GM23338 (cell line): Measurements from ENCODE around the gene OSBPL3. TPM values are rescaled to one million over a fixed set of nuclear protein-coding genes. Genes with fewer than 3 reads are reported as not detected.

Source experiments
- ATAC-seq: fragments of 200-7000 bp; cut with Tn5 transposase; 3 replicates; pipeline ENCODE4 v1.9.1; 2020
- DNase-seq: peaks from one replicate; pipeline ENCODE4 v3.0.0-alpha.2; 2015; ENCODE audit warnings: low spot score
- H2AFZ ChIP-seq: fragments of 200-600 bp; sonication (generic); 2 replicates; pipeline ENCODE4 v1.8.0; 2016; ENCODE audit warnings: antibody characterized with exemption, mild to moderate bottlenecking, moderate library complexity
- H3F3A ChIP-seq: fragments of 200-600 bp; sonication (generic); replicated peaks from 2 replicates; pipeline ENCODE4 v1.8.0; 2017; ENCODE audit warnings: antibody characterized with exemption, mixed run types, low read depth
- H3K27ac ChIP-seq: fragments of 200-600 bp; sonication (generic); 2 replicates; pipeline ENCODE4 v1.6.1; 2016; ENCODE audit warnings: low read depth
- H3K27me3 ChIP-seq: fragments of 200-600 bp; sonication (generic); 2 replicates; pipeline ENCODE4 v1.8.0; 2016; ENCODE audit warnings: mild to moderate bottlenecking, mixed run types, moderate library complexity; ENCODE audit not compliant: insufficient read depth
- H3K36me3 ChIP-seq: fragments of 200-600 bp; sonication (generic); 2 replicates; pipeline ENCODE4 v1.8.0; 2016; ENCODE audit warnings: mild to moderate bottlenecking; ENCODE audit not compliant: insufficient read depth
- H3K4me1 ChIP-seq: fragments of 200-600 bp; sonication (generic); 2 replicates; pipeline ENCODE4 v1.8.0; 2016; ENCODE audit warnings: mild to moderate bottlenecking, moderate library complexity; ENCODE audit not compliant: insufficient read depth
- H3K4me2 ChIP-seq: fragments of 200-600 bp; sonication (generic); 2 replicates; pipeline ENCODE4 v1.7.1; 2017; ENCODE audit warnings: mixed run types
- H3K4me3 ChIP-seq: fragments of 200-600 bp; sonication (generic); 2 replicates; pipeline ENCODE4 v1.6.1; 2016; ENCODE audit warnings: mixed run types
- H3K79me2 ChIP-seq: fragments of 200-600 bp; sonication (generic); replicated peaks from 2 replicates; pipeline ENCODE4 v1.8.0; 2017; ENCODE audit warnings: mild to moderate bottlenecking; ENCODE audit not compliant: insufficient read depth
- H3K9me2 ChIP-seq: fragments of 200-600 bp; sonication (generic); 2 replicates; pipeline ENCODE4 v1.8.0; 2017; ENCODE audit not compliant: insufficient read depth
- H4K20me1 ChIP-seq: fragments of 200-600 bp; sonication (generic); replicated peaks from 2 replicates; pipeline ENCODE4 v1.8.0; 2017; ENCODE audit warnings: mild to moderate bottlenecking; ENCODE audit not compliant: insufficient read depth
- H3K27ac Mint-ChIP-seq: 2 replicates; pipeline ENCODE4 v1.8.0; 2020; ENCODE audit warnings: inconsistent platforms, mild to moderate bottlenecking, moderate library complexity, mixed read lengths
- H3K27me3 Mint-ChIP-seq: 3 replicates; pipeline ENCODE4 v1.8.0; 2022; ENCODE audit warnings: low read depth, mild to moderate bottlenecking, moderate library complexity, mixed read lengths, inconsistent platforms; ENCODE audit not compliant: insufficient read depth, poor library complexity
- H3K36me3 Mint-ChIP-seq: 3 replicates; pipeline ENCODE4 v1.8.0; 2021; ENCODE audit warnings: low read depth, mild to moderate bottlenecking, inconsistent platforms, moderate library complexity, mixed read lengths
- H3K4me1 Mint-ChIP-seq: 3 replicates; pipeline ENCODE4 v1.8.0; 2020; ENCODE audit warnings: mild to moderate bottlenecking, inconsistent platforms, mixed read lengths
- H3K4me3 Mint-ChIP-seq: 3 replicates; pipeline ENCODE4 v1.8.0; 2021; ENCODE audit warnings: moderate library complexity, mild to moderate bottlenecking, inconsistent platforms, mixed read lengths
- H3K9me3 Mint-ChIP-seq: 3 replicates; pipeline ENCODE4 v1.8.0; 2020; ENCODE audit warnings: moderate library complexity, mild to moderate bottlenecking, inconsistent platforms, mixed read lengths
- CREB1 ChIP-seq: fragments of 250-450 bp; sonication (Bioruptor Pico); IDR thresholded peaks from 2 replicates; pipeline ENCODE4 v1.5.0; 2020; ENCODE audit warnings: low read depth, mild to moderate bottlenecking, moderate library complexity
- EZH2 ChIP-seq: fragments of 200-600 bp; sonication (generic); IDR thresholded peaks from one replicate; pipeline ENCODE4 v1.8.0; 2017; ENCODE audit warnings: antibody characterized with exemption, mild to moderate bottlenecking, low read depth; ENCODE audit not compliant: unreplicated experiment
- EZH2phosphoT487 ChIP-seq: fragments of 200-600 bp; sonication (generic); IDR thresholded peaks from one replicate; pipeline ENCODE4 v1.8.1; 2018; ENCODE audit warnings: antibody characterized with exemption; ENCODE audit not compliant: unreplicated experiment
- JUNB ChIP-seq: IDR thresholded peaks from one replicate; pipeline ENCODE4 v1.6.1; 2016; ENCODE audit warnings: antibody characterized with exemption; ENCODE audit not compliant: unreplicated experiment
- NANOG ChIP-seq: IDR thresholded peaks from 2 replicates; pipeline ENCODE4 v1.6.1; 2016; ENCODE audit warnings: antibody characterized with exemption, borderline replicate concordance
- POLR2AphosphoS5 ChIP-seq: IDR thresholded peaks from 2 replicates; pipeline ENCODE4 v1.6.1; 2016; ENCODE audit warnings: antibody characterized with exemption, low read depth
- STAT1 ChIP-seq: IDR thresholded peaks from one replicate; pipeline ENCODE4 v1.6.1; 2016; ENCODE audit warnings: antibody characterized with exemption; ENCODE audit not compliant: unreplicated experiment
- ZNF114 ChIP-seq: fragments of 250-450 bp; sonication (Bioruptor Pico); IDR thresholded peaks from 2 replicates; pipeline ENCODE4 v1.5.0; 2020; ENCODE audit warnings: mild to moderate bottlenecking, moderate library complexity
- ZNF331 ChIP-seq: fragments of 250-450 bp; sonication (Bioruptor Pico); IDR thresholded peaks from 2 replicates; pipeline ENCODE4 v1.5.0; 2020; ENCODE audit warnings: low read depth, mild to moderate bottlenecking, moderate library complexity
- polyA plus RNA-seq: library from polyadenylated mRNA; unstranded; fragments of >200 nt; fragmentation: Nextera tagmentation; extraction: Ambion mirVana; gene quantifications from 2 replicates; pipeline ENCODE4 v1.2.1, GENCODE V29; 2016
- total RNA-seq: library from RNA; depleted of rRNA; stranded (reverse); fragments of >200 nt; shearing (Covaris generic); gene quantifications from 2 replicates; pipeline ENCODE4 v1.2.3, GENCODE V29; 2014
- TF ChIP-seq, protein P1 (sequence below): fragments of 250-450 bp; sonication (Bioruptor Pico); IDR thresholded peaks from 2 replicates; pipeline ENCODE4 v1.5.0; 2020; ENCODE audit warnings: mild to moderate bottlenecking, moderate library complexity

OSBPL3 gene
- total and polyA plus RNA-seq, 2 experiments from 2014 or later, result 7.2 to 15.7 TPM

DNA sequence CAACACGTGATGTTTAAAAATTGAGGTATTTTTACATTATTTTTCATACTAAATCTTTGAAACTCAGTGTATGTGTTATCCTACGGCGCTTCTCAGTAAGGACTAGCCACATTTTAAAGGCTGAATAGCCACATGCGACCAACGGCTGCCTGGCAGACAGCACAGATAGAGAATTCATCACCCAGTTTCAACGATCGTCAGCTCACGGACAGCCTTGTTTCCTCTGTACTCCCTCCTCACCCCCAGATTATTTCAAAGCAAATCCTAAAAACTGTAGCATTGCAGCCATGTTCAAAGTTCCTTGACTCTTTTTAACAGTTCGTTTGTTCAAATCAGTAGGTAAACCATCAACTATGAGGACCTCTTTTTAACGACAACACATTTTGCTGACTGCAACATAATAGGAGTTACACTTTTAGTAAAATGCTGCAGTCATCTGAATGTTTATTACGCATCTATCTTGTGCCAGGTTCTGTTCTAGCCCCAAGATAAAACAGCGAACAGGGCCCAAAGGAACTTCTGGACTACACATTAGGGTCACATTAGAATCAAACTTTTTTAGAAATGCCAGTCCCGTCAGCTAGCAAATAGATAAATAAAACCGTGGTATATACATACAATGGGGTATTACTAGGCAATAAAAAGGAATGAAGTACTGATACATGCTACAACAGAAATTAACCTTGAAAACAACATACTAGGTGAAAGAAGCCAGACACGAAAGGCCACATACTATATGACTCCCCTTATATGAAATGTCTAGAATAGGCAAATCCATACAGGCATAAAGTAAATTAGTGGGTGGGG is 5.7 kb downstream of the OSBPL3 start (continued):
- TF ChIP-seq ZNF331 (CRISPR knock-in tag), result no peak
- TF ChIP-seq CREB1 (CRISPR knock-in tag), result no peak
- TF ChIP-seq POLR2AphosphoS5, result no peak
- TF ChIP-seq, protein P1, sequence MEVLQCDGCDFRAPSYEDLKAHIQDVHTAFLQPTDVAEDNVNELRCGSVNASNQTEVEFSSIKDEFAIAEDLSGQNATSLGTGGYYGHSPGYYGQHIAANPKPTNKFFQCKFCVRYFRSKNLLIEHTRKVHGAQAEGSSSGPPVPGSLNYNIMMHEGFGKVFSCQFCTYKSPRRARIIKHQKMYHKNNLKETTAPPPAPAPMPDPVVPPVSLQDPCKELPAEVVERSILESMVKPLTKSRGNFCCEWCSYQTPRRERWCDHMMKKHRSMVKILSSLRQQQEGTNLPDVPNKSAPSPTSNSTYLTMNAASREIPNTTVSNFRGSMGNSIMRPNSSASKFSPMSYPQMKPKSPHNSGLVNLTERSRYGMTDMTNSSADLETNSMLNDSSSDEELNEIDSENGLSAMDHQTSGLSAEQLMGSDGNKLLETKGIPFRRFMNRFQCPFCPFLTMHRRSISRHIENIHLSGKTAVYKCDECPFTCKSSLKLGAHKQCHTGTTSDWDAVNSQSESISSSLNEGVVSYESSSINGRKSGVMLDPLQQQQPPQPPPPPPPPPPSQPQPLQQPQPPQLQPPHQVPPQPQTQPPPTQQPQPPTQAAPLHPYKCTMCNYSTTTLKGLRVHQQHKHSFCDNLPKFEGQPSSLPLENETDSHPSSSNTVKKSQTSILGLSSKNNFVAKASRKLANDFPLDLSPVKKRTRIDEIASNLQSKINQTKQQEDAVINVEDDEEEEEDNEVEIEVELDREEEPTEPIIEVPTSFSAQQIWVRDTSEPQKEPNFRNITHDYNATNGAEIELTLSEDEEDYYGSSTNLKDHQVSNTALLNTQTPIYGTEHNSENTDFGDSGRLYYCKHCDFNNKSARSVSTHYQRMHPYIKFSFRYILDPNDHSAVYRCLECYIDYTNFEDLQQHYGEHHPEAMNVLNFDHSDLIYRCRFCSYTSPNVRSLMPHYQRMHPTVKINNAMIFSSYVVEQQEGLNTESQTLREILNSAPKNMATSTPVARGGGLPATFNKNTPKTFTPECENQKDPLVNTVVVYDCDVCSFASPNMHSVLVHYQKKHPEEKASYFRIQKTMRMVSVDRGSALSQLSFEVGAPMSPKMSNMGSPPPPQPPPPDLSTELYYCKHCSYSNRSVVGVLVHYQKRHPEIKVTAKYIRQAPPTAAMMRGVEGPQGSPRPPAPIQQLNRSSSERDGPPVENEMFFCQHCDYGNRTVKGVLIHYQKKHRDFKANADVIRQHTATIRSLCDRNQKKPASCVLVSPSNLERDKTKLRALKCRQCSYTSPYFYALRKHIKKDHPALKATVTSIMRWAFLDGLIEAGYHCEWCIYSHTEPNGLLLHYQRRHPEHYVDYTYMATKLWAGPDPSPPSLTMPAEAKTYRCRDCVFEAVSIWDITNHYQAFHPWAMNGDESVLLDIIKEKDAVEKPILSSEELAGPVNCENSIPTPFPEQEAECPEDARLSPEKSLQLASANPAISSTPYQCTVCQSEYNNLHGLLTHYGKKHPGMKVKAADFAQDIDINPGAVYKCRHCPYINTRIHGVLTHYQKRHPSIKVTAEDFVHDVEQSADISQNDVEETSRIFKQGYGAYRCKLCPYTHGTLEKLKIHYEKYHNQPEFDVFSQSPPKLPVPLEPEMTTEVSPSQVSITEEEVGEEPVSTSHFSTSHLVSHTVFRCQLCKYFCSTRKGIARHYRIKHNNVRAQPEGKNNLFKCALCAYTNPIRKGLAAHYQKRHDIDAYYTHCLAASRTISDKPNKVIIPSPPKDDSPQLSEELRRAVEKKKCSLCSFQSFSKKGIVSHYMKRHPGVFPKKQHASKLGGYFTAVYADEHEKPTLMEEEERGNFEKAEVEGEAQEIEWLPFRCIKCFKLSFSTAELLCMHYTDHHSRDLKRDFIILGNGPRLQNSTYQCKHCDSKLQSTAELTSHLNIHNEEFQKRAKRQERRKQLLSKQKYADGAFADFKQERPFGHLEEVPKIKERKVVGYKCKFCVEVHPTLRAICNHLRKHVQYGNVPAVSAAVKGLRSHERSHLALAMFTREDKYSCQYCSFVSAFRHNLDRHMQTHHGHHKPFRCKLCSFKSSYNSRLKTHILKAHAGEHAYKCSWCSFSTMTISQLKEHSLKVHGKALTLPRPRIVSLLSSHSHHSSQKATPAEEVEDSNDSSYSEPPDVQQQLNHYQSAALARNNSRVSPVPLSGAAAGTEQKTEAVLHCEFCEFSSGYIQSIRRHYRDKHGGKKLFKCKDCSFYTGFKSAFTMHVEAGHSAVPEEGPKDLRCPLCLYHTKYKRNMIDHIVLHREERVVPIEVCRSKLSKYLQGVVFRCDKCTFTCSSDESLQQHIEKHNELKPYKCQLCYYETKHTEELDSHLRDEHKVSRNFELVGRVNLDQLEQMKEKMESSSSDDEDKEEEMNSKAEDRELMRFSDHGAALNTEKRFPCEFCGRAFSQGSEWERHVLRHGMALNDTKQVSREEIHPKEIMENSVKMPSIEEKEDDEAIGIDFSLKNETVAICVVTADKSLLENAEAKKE (CRISPR knock-in tag), result no peak
- no peak for TF ChIP-seq STAT1
- TF ChIP-seq EZH2phosphoT487, result no peak

DNA sequence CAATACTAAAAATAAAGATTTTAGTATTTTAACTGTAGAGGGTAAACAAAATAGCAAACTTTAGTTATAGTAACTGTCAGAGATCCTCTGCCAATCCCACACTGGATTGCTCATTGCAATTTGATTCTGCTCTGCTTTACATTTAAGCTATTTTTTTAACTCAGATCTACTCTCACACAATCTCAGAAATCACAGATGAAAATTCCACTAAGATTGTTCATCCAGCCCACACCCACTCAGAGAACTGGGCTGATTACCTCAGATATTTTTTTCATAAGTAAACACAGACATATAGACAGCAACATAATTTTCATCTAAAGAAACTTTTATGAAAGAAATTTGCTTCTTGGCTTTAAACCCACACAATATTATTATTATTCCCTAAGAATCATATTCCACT is 7.0 kb downstream of the OSBPL3 start:
- H3K9me3 Mint-ChIP-seq, result no peaks in the 10 kb centered on the region
- Histone ChIP-seq H3K36me3 (no peaks in the 10 kb centered on the region), H4K20me1 (peaks cover 9% of the 10 kb centered on the region), H3K4me1 (peaks cover 38% of the 10 kb centered on the region), H2AFZ (no peak overlapping the region), H3K4me3 (no peak overlapping the region), H3K27me3 (peaks cover 14% of the 10 kb centered on the region), H3F3A (no peaks in the 10 kb centered on the region), H3K4me2 (no peak overlapping the region), H3K27ac (no peak overlapping the region), H3K9me2 (0 out of 2 replicates have a peak, but pooled peaks cover 6% of the 10 kb centered on the region), H3K79me2 (peaks cover 82% of the 10 kb centered on the region)
- H3K27me3 Mint-ChIP-seq, result no peaks in the 10 kb centered on the region
- H3K4me1 Mint-ChIP-seq, result peaks cover 41% of the 10 kb centered on the region
- H3K27ac Mint-ChIP-seq, result no peak overlapping the region
- DNase-seq (no peak), ATAC-seq (no peak)
- H3K36me3 Mint-ChIP-seq, result no peaks in the 10 kb centered on the region
- no peak overlapping the region for H3K4me3 Mint-ChIP-seq
- TF ChIP-seq POLR2AphosphoS5, result no peak
- no peak for TF ChIP-seq ZNF331 (CRISPR knock-in tag)
- TF ChIP-seq EZH2phosphoT487, result no peak
- no peak for TF ChIP-seq EZH2
- no peak for TF ChIP-seq ZNF114 (CRISPR knock-in tag)
- no peak for TF ChIP-seq CREB1 (CRISPR knock-in tag)
- no peak for TF ChIP-seq STAT1
- no peak for TF ChIP-seq NANOG
- no peak for TF ChIP-seq JUNB
